Measurements from ENCODE around the gene GALNT2. TPM values are rescaled to one million over a fixed set of nuclear protein-coding genes. Genes with fewer than 3 reads are reported as not detected.

The GALNT2 gene
- total and polyA plus RNA-seq, 9 of the 15 experiments (the other 6 are each of a cell fraction or from before 2014, with no cell fraction given) = 1.6 to 106 (median 51.9) TPM

- FAIRE-seq (no peak), ATAC-seq (no peak), DNase-seq (ENCODE audit: extremely low read depth in 1 of 4, low spot score in 3 of 4) (no peak)
- Histone ChIP-seq H4K20me1 (replicated peaks; ENCODE audit: control insufficient read depth, insufficient read depth, low read length) (peaks cover 4% of the 10 kb centered on the region; the same call in 1 of the 2 replicates), H3K9ac (ENCODE audit: insufficient read depth in 1 of 2, low read depth in 2 of 2, low read length in 2 of 2) (no peak overlapping the region), H3K27me3 (ENCODE audit: control insufficient read depth in 2 of 2, insufficient read depth in 2 of 2, low read length in 2 of 2) (no peaks in the 10 kb centered on the region), H3K9me3 (replicated peaks; ENCODE audit: control insufficient read depth, insufficient read depth, low read depth, low read length) (no peaks in the 10 kb centered on the region), H3K9me1 (ENCODE audit: control insufficient read depth, insufficient read depth, low read length) (no peaks in the 10 kb centered on the region), H2AFZ (ENCODE audit: low read depth, low read length) (no peak overlapping the region), H3K4me1 (replicated peaks in 1 of 2; ENCODE audit: control insufficient read depth in 2 of 2, insufficient read depth in 2 of 2, low read length in 2 of 2) (peaks cover 47 to 57% of the 10 kb centered on the region in 2 experiments), H3K79me2 (ENCODE audit: control insufficient read depth, insufficient read depth, low read length) (peaks cover 92% of the 10 kb centered on the region), H3K4me3 (no peak overlapping the region), H3K27ac (ENCODE audit: extremely low read depth, low read depth, low read length) (no peak overlapping the region), H3K36me3 (ENCODE audit: control insufficient read depth, insufficient read depth, low read length) (peaks cover 51% of the 10 kb centered on the region), H3K4me2 (ENCODE audit: insufficient read depth, low read length) (no peak overlapping the region; the same call in 1 of the 2 replicates)
- POLR2A ChIA-PET = interaction anchor here (1.2 to 1.3 kb wide), 2 partner anchors 10 to 24 kb away, joined by 3 to 4 read pairs; no protein-coding TSS in a partner anchor
- in situ Hi-C loops (cut with MboI) = no loop called here
- WGBS (ENCODE audit: insufficient coverage, low coverage, missing lambda C conversion rate) = 82% methylated on average over 6 of the region's 6 CpGs
- intact Hi-C loops (cut with micrococcal nuclease) = no loop called here
- no peak for TF ChIP-seq MAFF (IDR thresholded peaks at IDR 0.05; ENCODE audit: low read length)
- TF ChIP-seq, protein P1, sequence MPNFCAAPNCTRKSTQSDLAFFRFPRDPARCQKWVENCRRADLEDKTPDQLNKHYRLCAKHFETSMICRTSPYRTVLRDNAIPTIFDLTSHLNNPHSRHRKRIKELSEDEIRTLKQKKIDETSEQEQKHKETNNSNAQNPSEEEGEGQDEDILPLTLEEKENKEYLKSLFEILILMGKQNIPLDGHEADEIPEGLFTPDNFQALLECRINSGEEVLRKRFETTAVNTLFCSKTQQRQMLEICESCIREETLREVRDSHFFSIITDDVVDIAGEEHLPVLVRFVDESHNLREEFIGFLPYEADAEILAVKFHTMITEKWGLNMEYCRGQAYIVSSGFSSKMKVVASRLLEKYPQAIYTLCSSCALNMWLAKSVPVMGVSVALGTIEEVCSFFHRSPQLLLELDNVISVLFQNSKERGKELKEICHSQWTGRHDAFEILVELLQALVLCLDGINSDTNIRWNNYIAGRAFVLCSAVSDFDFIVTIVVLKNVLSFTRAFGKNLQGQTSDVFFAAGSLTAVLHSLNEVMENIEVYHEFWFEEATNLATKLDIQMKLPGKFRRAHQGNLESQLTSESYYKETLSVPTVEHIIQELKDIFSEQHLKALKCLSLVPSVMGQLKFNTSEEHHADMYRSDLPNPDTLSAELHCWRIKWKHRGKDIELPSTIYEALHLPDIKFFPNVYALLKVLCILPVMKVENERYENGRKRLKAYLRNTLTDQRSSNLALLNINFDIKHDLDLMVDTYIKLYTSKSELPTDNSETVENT (CRISPR knock-in tag; IDR thresholded peaks at IDR 0.05) = no peak
- no peak for TF ChIP-seq ZNF184 (CRISPR knock-in tag; IDR thresholded peaks at IDR 0.05)
- TF ChIP-seq ASH1L (IDR thresholded peaks at IDR 0.05; ENCODE audit: borderline replicate concordance, low read depth, partially characterized antibody) = no peak
- TF ChIP-seq FOXP1 (CRISPR knock-in tag; IDR thresholded peaks at IDR 0.05) = 0 out of 2 replicates have a peak, but pooled peaks have one; percentile 2
- no peak for TF ChIP-seq ZNF282 (CRISPR knock-in tag; IDR thresholded peaks at IDR 0.05)
- TF ChIP-seq GATAD2B (IDR thresholded peaks at IDR 0.05; ENCODE audit: borderline replicate concordance) = no peak
- no peak for TF ChIP-seq NEUROD1 (IDR thresholded peaks at IDR 0.05; ENCODE audit: borderline replicate concordance, low read depth, low read length, partially characterized antibody)
- no peak for TF ChIP-seq POLR2A (conservative IDR thresholded peaks at IDR 0.05)
- TF ChIP-seq CEBPB (tag; IDR thresholded peaks at IDR 0.05) = 0 out of 2 replicates have a peak, but pooled peaks have one; percentile 15
- TF ChIP-seq NFATC3 (IDR thresholded peaks at IDR 0.05) = no peak
- TF ChIP-seq ZNF717 (CRISPR knock-in tag; IDR thresholded peaks at IDR 0.05) = no peak
- no peak for TF ChIP-seq TARDBP (IDR thresholded peaks at IDR 0.05)
- no peak for TF ChIP-seq ETV1 (tag; conservative IDR thresholded peaks at IDR 0.05; ENCODE audit: low read depth)
- TF ChIP-seq YBX1 (IDR thresholded peaks at IDR 0.05) = no peak
- no peak for TF ChIP-seq MCM5 (IDR thresholded peaks at IDR 0.05; ENCODE audit: low read depth)
- TF ChIP-seq ZNF124 (CRISPR knock-in tag; IDR thresholded peaks at IDR 0.05) = no peak
- no TSS peak for BruUV-seq (replicated peaks)
- CTCF ChIA-PET (ENCODE audit: low intra/inter-chr PET ratio) = no interaction called here
Measured at GRCh38 chr1:230117694-230118093, 50.7 kb downstream of the GALNT2 start.

Measured in K562 (cell line).